K562 (cell line): ENCODE measurements around the gene NPC1L1. TPM values are rescaled to one million over a fixed set of nuclear protein-coding genes. Genes with fewer than 3 reads are reported as not detected.

Experiments
- ATF3 ChIP-seq, 2 experiments: fragments of 450-650 bp in 1 of 2; sonication (generic) in 1 of 2; formaldehyde crosslinking in 1 of 2; IDR thresholded peaks in 1 of 2; conservative IDR thresholded peaks in 1 of 2; 2 replicates each; pipeline versions ENCODE4 v1.6.1 to v1.8.1; 2016 to 2023; ENCODE audit warnings: mild to moderate bottlenecking in 2 of 2, moderate library complexity in 2 of 2, inconsistent platforms in 1 of 2, missing genetic modification reagents in 1 of 2
- FOS ChIP-seq: IDR thresholded peaks from 3 replicates; pipeline ENCODE4 v1.6.1; 2011; ENCODE audit not compliant: insufficient read length; ENCODE audit errors: extremely low read depth
- HDAC1 ChIP-seq, 2 experiments: fragments of 450-650 bp; IDR thresholded peaks; 2 replicates each; pipeline ENCODE4 v1.6.1; 2016 to 2017; ENCODE audit warnings: inconsistent platforms in 1 of 2, mild to moderate bottlenecking in 1 of 2, moderate library complexity in 1 of 2
- MAFG ChIP-seq: fragments of 450-650 bp; conservative IDR thresholded peaks from 2 replicates; pipeline ENCODE4 v1.6.1; 2016; ENCODE audit warnings: missing genetic modification characterization, missing compliant biosample characterization
- PHF20 ChIP-seq: fragments of 450-650 bp; IDR thresholded peaks from 2 replicates; pipeline ENCODE4 v1.6.1; 2018; ENCODE audit not compliant: partially characterized antibody
- POLR2A ChIP-seq: fragments of 450-650 bp; conservative IDR thresholded peaks from 2 replicates; pipeline ENCODE4 v1.6.1; 2016
- PRMT5 ChIP-seq: sonication (generic); formaldehyde crosslinking; IDR thresholded peaks from 2 replicates; pipeline ENCODE4 v1.5.0; 2020; ENCODE audit warnings: missing genetic modification reagents
- RB1 ChIP-seq: fragments of 450-650 bp; IDR thresholded peaks from 2 replicates; pipeline ENCODE4 v1.6.1; 2017; ENCODE audit warnings: low read depth, mild to moderate bottlenecking
- SMC3 ChIP-seq: conservative IDR thresholded peaks from 2 replicates; pipeline ENCODE4 v1.6.1; 2011; ENCODE audit warnings: low read depth, low read length, improper control_type of control experiment; ENCODE audit not compliant: insufficient read depth
- SP1 ChIP-seq: sonication (generic); formaldehyde crosslinking; IDR thresholded peaks from 2 replicates; pipeline ENCODE4 v1.8.1; 2022; ENCODE audit warnings: mild to moderate bottlenecking, missing genetic modification reagents
- ZFP91 ChIP-seq: sonication (generic); formaldehyde crosslinking; IDR thresholded peaks from 2 replicates; pipeline ENCODE4 v1.8.0; 2022; ENCODE audit warnings: mild to moderate bottlenecking, missing genetic modification reagents
- polyA plus RNA-seq, 8 experiments: library from polyadenylated mRNA; depleted of rRNA in 4 of 8; stranded (reverse) in 5 of 8; unstranded in 3 of 8; fragments of >200 nt; fragmentation: Nextera tagmentation in 2 of 8; fragmentation: Illumina TruSeq in 1 of 8; extraction: Ambion mirVana in 2 of 8; extraction: Trizol in 1 of 8; gene quantifications; 2 replicates each; pipeline versions ENCODE4 v1.2.1 to v1.2.3, GENCODE V29; 2011 to 2014; ENCODE audit warnings: inconsistent platforms in 1 of 8, missing spikeins in 1 of 8
- total RNA-seq, 7 experiments: library from RNA; depleted of rRNA in 6 of 7; stranded (reverse); fragments of >200 nt in 6 of 7; fragmentation: Illumina TruSeq in 2 of 7; extraction: Trizol in 2 of 7; gene quantifications; 2 replicates each; pipeline versions ENCODE4 v1.2.1 to v1.2.3, GENCODE V29; 2011 to 2021; ENCODE audit warnings: low replicate concordance in 1 of 7

The NPC1L1 gene
- total and polyA plus RNA-seq, 9 of the 15 experiments (the other 6 are each of a cell fraction or from before 2014, with no cell fraction given): 0.01 to 0.18 (median 0.07) TPM; not detected in 4

GRCh38 chr7:44565097-44565794 is 24.1 kb upstream of the NPC1L1 start (continued):
- TF ChIP-seq SMC3 (peak; percentile 70), PHF20 (no peak), POLR2A (peak; percentile 46; the same call in 1 of the 2 replicates), HDAC1 (IDR thresholded peaks at IDR 0.05) (no peak), FOS (no peak), RB1 (peak; percentile 25; the same call in 1 of the 2 replicates), ZFP91 (CRISPR knock-in tag) (no peak), MAFG (no peak), ATF3 (IDR thresholded peaks at IDR 0.05) (no peak), ATF3 (CRISPR knock-in tag; conservative IDR thresholded peaks at IDR 0.05) (peak; percentile 52; the same call in 1 of the 2 replicates), SP1 (CRISPR knock-in tag) (no peak; the same call in 1 of the 2 replicates), PRMT5 (CRISPR knock-in tag) (no peak)
